HCT116 (cell line): ENCODE data around the gene SLC9A2. TPM values are rescaled to one million over a fixed set of nuclear protein-coding genes. Genes with fewer than 3 reads are reported as not detected.

Experiments used
- ATAC-seq: fragments of 200-7000 bp; cut with Tn5 transposase; 2 replicates; pipeline ENCODE4 v1.9.1; 2020; ENCODE audit warnings: mild to moderate bottlenecking, moderate library complexity
- BruUV-seq: library from RNA; stranded (reverse); fragments of 400-500 nt; replicated peaks from 2 replicates; lab custom pipeline; 2021; lab: Mats Ljungman, UMichigan
- CTCF ChIA-PET: fragments of 300-600 bp; sonication (Branson Sonifier 250); formaldehyde crosslinking; loops from one replicate; lab custom pipeline; 2021; ENCODE audit warnings: antibody characterized with exemption; lab: Charles Lee
- POLR2A ChIA-PET: fragments of 300-600, 350-600 bp; sonication (Branson Sonifier 250); formaldehyde crosslinking; loops from one replicate; lab custom pipeline; 2021; ENCODE audit warnings: antibody characterized with exemption; lab: Charles Lee
- RAD21 ChIA-PET, 2 experiments: fragments of 300-600 bp; sonication (Branson Sonifier 250); formaldehyde crosslinking; loops; one replicate each; lab custom pipeline; 2023; ENCODE audit warnings: low total read pairs in 2 of 2; ENCODE audit not compliant: uncharacterized antibody in 2 of 2, unreplicated experiment in 2 of 2, low non-redundant PET in 1 of 2; lab: Charles Lee
- DNase-seq: peaks from one replicate; pipeline ENCODE4 v3.0.0-alpha.2; 2010; ENCODE audit warnings: low read depth, low spot score
- H2AFZ ChIP-seq: fragments of 200-600 bp; shearing (Covaris generic), sonication (generic); 2 replicates; pipeline ENCODE4 v1.6.1; 2017; ENCODE audit warnings: low read depth, mixed run types, mixed read lengths, antibody characterized with exemption, low read length; ENCODE audit not compliant: poor library complexity, severe bottlenecking
- H3K27ac ChIP-seq: 2 replicates; pipeline ENCODE4 v1.5.1; 2012; ENCODE audit warnings: low read depth, low read length
- H3K27me3 ChIP-seq: fragments of 200-600 bp; sonication (generic); 2 replicates; pipeline ENCODE4 v1.6.1; 2016; ENCODE audit warnings: mixed run types, low read length, mixed read lengths; ENCODE audit not compliant: insufficient read depth
- H3K36me3 ChIP-seq, 2 experiments: fragments of 200-500 bp in 1 of 2; fragments of 200-600 bp in 1 of 2; sonication (Bioruptor generic) in 1 of 2; sonication (generic) in 1 of 2; 2 replicates each; pipeline versions ENCODE4 v1.5.1 to v1.6.1; 2014 to 2016; ENCODE audit warnings: low read length in 2 of 2, inconsistent platforms in 1 of 2, mixed read lengths in 1 of 2, mixed run types in 1 of 2; ENCODE audit not compliant: insufficient read depth in 2 of 2, control insufficient read depth in 1 of 2
- H3K4me1 ChIP-seq, 2 experiments: fragments of 200-600 bp in 1 of 2; sonication (generic) in 1 of 2; 2 replicates each; pipeline versions ENCODE4 v1.5.1 to v1.6.1; 2012 to 2017; ENCODE audit warnings: low read length in 2 of 2, inconsistent platforms in 1 of 2, mild to moderate bottlenecking in 1 of 2, mixed read lengths in 1 of 2, mixed run types in 1 of 2, moderate library complexity in 1 of 2; ENCODE audit not compliant: insufficient read depth in 2 of 2, control insufficient read depth in 1 of 2
- H3K4me2 ChIP-seq: fragments of 200-600 bp; sonication (generic); 2 replicates; pipeline ENCODE4 v1.6.1; 2017; ENCODE audit warnings: mixed run types, low read length, mixed read lengths
- H3K4me3 ChIP-seq, 2 experiments: fragments of 200-600 bp in 1 of 2; sonication (generic) in 1 of 2; replicated peaks in 1 of 2; 2 replicates each; pipeline ENCODE4 v1.5.1; 2011 to 2016; ENCODE audit warnings: low read length in 2 of 2, control low read depth in 1 of 2, low read depth in 1 of 2, mild to moderate bottlenecking in 1 of 2, mixed read lengths in 1 of 2, mixed run types in 1 of 2
- H3K79me2 ChIP-seq: fragments of 200-600 bp; sonication (generic); 2 replicates; pipeline ENCODE4 v1.6.1; 2017; ENCODE audit warnings: mild to moderate bottlenecking, mixed run types, low read length, moderate library complexity, mixed read lengths; ENCODE audit not compliant: insufficient read depth
- H3K9ac ChIP-seq: fragments of 200-600 bp; sonication (generic); 2 replicates; pipeline ENCODE4 v1.6.1; 2016; ENCODE audit warnings: low read length, mixed read lengths
- H3K9me2 ChIP-seq: fragments of 200-600 bp; sonication (generic), shearing (Covaris generic); 2 replicates; pipeline ENCODE4 v1.6.1; 2017; ENCODE audit warnings: mixed run types, mild to moderate bottlenecking, moderate library complexity; ENCODE audit not compliant: insufficient read depth
- H3K9me3 ChIP-seq, 2 experiments: fragments of 200-500 bp in 1 of 2; fragments of 200-600 bp in 1 of 2; sonication (Bioruptor generic) in 1 of 2; sonication (generic) in 1 of 2; 2 replicates each; pipeline ENCODE4 v1.6.1; 2014 to 2017; ENCODE audit warnings: low read length in 2 of 2, mixed read lengths in 2 of 2, inconsistent platforms in 1 of 2, low read depth in 1 of 2, mild to moderate bottlenecking in 1 of 2, mixed run types in 1 of 2, moderate library complexity in 1 of 2; ENCODE audit not compliant: control insufficient read depth in 1 of 2, insufficient read depth in 1 of 2
- H4K20me1 ChIP-seq: fragments of 200-600 bp; sonication (generic), shearing (Covaris generic); 2 replicates; pipeline ENCODE4 v1.6.1; 2017; ENCODE audit warnings: mixed run types, mild to moderate bottlenecking, moderate library complexity; ENCODE audit not compliant: insufficient read depth
- ATF3 ChIP-seq: IDR thresholded peaks from 2 replicates; pipeline ENCODE4 v1.6.1; 2012
- CBX3 ChIP-seq: IDR thresholded peaks from 2 replicates; pipeline ENCODE4 v1.6.1; 2012; ENCODE audit warnings: low read depth
- ELF1 ChIP-seq: IDR thresholded peaks from 2 replicates; pipeline ENCODE4 v1.6.1; 2012; ENCODE audit warnings: low read depth, borderline replicate concordance
- EZH2 ChIP-seq: fragments of 200-600 bp; sonication (generic); IDR thresholded peaks from 2 replicates; pipeline ENCODE4 v1.6.1; 2017; ENCODE audit warnings: antibody characterized with exemption, mixed run types
- EZH2phosphoT487 ChIP-seq: fragments of 200-600 bp; IDR thresholded peaks from 2 replicates; pipeline ENCODE4 v1.6.1; 2018; ENCODE audit warnings: antibody characterized with exemption, borderline replicate concordance
- JUND ChIP-seq: IDR thresholded peaks from 2 replicates; pipeline ENCODE4 v1.6.1; 2012
- MAX ChIP-seq: IDR thresholded peaks from 2 replicates; pipeline ENCODE4 v1.6.1; 2012
- POLR2A ChIP-seq: IDR thresholded peaks from 2 replicates; pipeline ENCODE4 v1.7.0; 2011; ENCODE audit warnings: borderline replicate concordance; ENCODE audit not compliant: insufficient read depth, insufficient read length; ENCODE audit errors: extremely low read depth
- POLR2AphosphoS5 ChIP-seq: IDR thresholded peaks from 2 replicates; pipeline ENCODE4 v1.6.1; 2011; ENCODE audit warnings: mild to moderate bottlenecking, low read depth, low read length, moderate library complexity
- RAD21 ChIP-seq: IDR thresholded peaks from 2 replicates; pipeline ENCODE4 v1.6.1; 2012; ENCODE audit warnings: low read depth, mild to moderate bottlenecking
- REST ChIP-seq: IDR thresholded peaks from 2 replicates; pipeline ENCODE4 v1.6.1; 2012; ENCODE audit warnings: low read depth
- SRF ChIP-seq: IDR thresholded peaks from 2 replicates; pipeline ENCODE4 v1.6.1; 2012; ENCODE audit warnings: low read depth
- TCF7L2 ChIP-seq: IDR thresholded peaks from 2 replicates; pipeline ENCODE4 v1.7.0; 2011; ENCODE audit warnings: borderline replicate concordance, inconsistent platforms; ENCODE audit not compliant: insufficient read depth, insufficient read length; ENCODE audit errors: extremely low read depth
- YY1 ChIP-seq: IDR thresholded peaks from 2 replicates; pipeline ENCODE4 v1.6.1; 2011; ENCODE audit warnings: low read length, low read depth, moderate library complexity, mild to moderate bottlenecking; ENCODE audit not compliant: insufficient replicate concordance; ENCODE audit errors: extremely low read depth
- ZBTB33 ChIP-seq: IDR thresholded peaks from 2 replicates; pipeline ENCODE4 v1.6.1; 2011; ENCODE audit warnings: mild to moderate bottlenecking, low read length, moderate library complexity; ENCODE audit not compliant: insufficient replicate concordance; ENCODE audit errors: extremely low read depth
- intact Hi-C: fragments of 100-400 bp; cut with micrococcal nuclease; formaldehyde crosslinking; loops from 2 replicates; pipeline ENCODE4 v1.10.0; 2022
- total RNA-seq: library from RNA; stranded (reverse); gene quantifications from one replicate; pipeline ENCODE4 v1.2.1, GENCODE V29; 2021; ENCODE audit not compliant: unreplicated experiment

The SLC9A2 gene
- total RNA-seq, 1 experiment from 2014 or later = 1.4 TPM

GRCh38 chr2:102690012-102690411 lies 70.7 kb downstream of the SLC9A2 start:
- CTCF ChIA-PET = no interaction called here
- H2AFZ ChIP-seq = no peak overlapping the region
- no peaks in the 10 kb centered on the region for H3K36me3 ChIP-seq
- intact Hi-C loops = no loop called here
- no peak for TF ChIP-seq MAX
- TF ChIP-seq CBX3 = no peak
- no peak for TF ChIP-seq POLR2AphosphoS5
- TF ChIP-seq EZH2phosphoT487 = no peak
- no peak for TF ChIP-seq JUND
- no peak for TF ChIP-seq ZBTB33
- TF ChIP-seq, all 23 proteins: peak for 0
- Histone ChIP-seq H3K4me1 (no peaks in the 10 kb centered on the region), H3K9me3 (no peaks in the 10 kb centered on the region), H3K27ac (no peak overlapping the region), H3K4me2 (no peak overlapping the region), H3K9ac (no peak overlapping the region), H4K20me1 (no peaks in the 10 kb centered on the region), H3K27me3 (no peaks in the 10 kb centered on the region), H3K4me3 (no peak overlapping the region), H3K79me2 (no peaks in the 10 kb centered on the region), H3K9me2 (no peaks in the 10 kb centered on the region)
- DNase-seq = no peak
- BruUV-seq = no TSS peak
- ChIA-PET POLR2A (no interaction called here), RAD21 (no interaction called here)
- no peak for ATAC-seq

GRCh38 chr2:102696463-102696862 lies 77.1 kb downstream of the SLC9A2 start:
- POLR2A ChIA-PET = no interaction called here
- Histone ChIP-seq H3K36me3 (no peaks in the 10 kb centered on the region), H3K27me3 (no peaks in the 10 kb centered on the region), H3K4me2 (no peak overlapping the region), H3K4me1 (no peaks in the 10 kb centered on the region), H4K20me1 (no peaks in the 10 kb centered on the region), H3K27ac (no peak overlapping the region), H2AFZ (no peak overlapping the region), H3K79me2 (no peaks in the 10 kb centered on the region), H3K4me3 (no peak overlapping the region), H3K9me2 (peaks cover 4% of the 10 kb centered on the region; the same call in 1 of the 2 replicates), H3K9me3 (no peaks in the 10 kb centered on the region), H3K9ac (no peak overlapping the region)
- ATAC-seq (no peak), DNase-seq (no peak)
- BruUV-seq = no TSS peak
- RAD21 ChIA-PET = no interaction called here
- CTCF ChIA-PET = no interaction called here
- intact Hi-C loops = no loop called here
- no peak for TF ChIP-seq POLR2A
- no peak for TF ChIP-seq JUND
- no peak for TF ChIP-seq MAX
- TF ChIP-seq REST = no peak
- TF ChIP-seq EZH2 = no peak
- no peak for TF ChIP-seq ATF3
- TF ChIP-seq ELF1 = no peak
- no peak for TF ChIP-seq SRF
- no peak for TF ChIP-seq POLR2AphosphoS5
- TF ChIP-seq RAD21 = no peak
- no peak for TF ChIP-seq YY1
- no peak for TF ChIP-seq TCF7L2
